ENCODE data around the gene HOXD12.

Gene HOXD12

DNA sequence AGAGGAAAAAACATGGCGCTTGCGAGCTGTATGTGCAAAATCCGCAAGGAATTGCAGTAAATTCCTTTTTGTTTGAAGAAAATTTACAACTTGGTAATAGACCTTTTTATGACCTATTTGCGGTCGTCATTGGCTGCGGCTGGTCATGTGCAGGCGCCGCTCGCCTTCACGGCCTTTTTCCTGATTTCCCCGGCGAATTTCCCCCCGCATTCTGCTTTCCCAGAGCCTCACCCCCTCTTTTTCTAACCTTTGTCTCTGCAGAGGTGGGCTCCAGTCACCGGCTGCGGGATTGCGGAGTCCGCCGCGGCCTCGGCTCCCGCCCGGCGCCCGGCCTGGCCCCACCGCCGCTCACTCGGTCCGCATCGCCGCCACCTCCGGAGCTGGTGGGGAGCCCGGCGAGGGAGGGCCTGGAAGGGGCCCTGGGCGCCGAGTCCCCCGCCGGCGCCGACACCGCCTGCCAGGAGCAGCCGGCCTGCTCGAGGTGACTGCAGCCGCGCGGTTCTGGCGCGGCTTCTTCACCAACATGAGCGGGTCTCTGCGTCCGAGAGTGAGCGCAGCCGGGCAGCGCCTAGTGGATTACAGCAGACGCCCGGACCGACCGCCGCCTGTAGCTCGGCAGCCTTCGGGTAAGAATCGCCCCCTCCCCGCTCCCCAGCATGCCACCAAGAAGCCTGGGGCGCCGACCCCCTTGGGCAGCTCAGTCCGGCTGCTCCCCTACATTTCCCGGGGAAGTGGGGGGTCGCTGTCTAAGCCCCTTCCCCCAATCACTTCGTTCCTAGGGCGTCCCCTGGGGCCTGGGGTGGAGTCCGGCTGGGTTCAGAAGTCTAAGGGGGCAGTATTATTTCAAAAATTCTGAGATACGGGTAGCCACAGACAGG is 37.0 kb downstream of the HOXD12 start:
- intact Hi-C loops (cut with DNase I), result loop anchor here (5.0 kb wide), 1 partner anchor 421 kb away; no protein-coding TSS in a partner anchor
- DNase-seq, result peak in 1 of 42 donors; percentile 19

- intact Hi-C loops (cut with DNase I), result loop anchor here (5.0 kb wide), 1 partner anchor 420 kb away; no protein-coding TSS in a partner anchor
- DNase-seq, result no peak
These were observed 37.6 kb downstream of the HOXD12 start for GRCh38 chr2:176137252-176137580.

- intact Hi-C loops (cut with DNase I), result loop anchor here (5.0 kb wide), 1 partner anchor 419 kb away; no protein-coding TSS in a partner anchor
- no peak for DNase-seq
These were observed 38.3 kb downstream of the HOXD12 start for GRCh38 chr2:176137906-176138305.

DNA sequence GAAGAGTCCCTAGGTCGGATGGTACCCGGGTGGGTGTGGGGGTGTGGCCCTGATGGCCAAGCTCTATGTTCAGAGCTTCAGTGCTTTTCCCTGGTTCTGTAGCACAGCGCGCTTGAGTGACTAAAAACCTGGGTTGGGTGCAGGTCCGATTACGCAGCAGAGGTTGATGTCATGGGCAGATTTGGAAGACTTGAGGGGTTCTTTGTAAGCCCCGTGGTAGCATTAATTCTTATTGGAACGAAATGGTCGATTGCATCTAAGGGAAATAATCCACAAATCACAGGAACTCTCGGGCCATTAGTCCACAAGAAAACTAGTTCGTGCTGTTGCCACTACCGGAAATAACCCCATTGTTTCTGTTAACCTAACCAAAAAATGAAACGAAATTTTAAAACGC is 38.9 kb downstream of the HOXD12 start:
- DNase-seq, result no peak
- intact Hi-C loops (cut with DNase I), result loop anchor here (5.0 kb wide), 1 partner anchor 419 kb away; no protein-coding TSS in a partner anchor

DNA sequence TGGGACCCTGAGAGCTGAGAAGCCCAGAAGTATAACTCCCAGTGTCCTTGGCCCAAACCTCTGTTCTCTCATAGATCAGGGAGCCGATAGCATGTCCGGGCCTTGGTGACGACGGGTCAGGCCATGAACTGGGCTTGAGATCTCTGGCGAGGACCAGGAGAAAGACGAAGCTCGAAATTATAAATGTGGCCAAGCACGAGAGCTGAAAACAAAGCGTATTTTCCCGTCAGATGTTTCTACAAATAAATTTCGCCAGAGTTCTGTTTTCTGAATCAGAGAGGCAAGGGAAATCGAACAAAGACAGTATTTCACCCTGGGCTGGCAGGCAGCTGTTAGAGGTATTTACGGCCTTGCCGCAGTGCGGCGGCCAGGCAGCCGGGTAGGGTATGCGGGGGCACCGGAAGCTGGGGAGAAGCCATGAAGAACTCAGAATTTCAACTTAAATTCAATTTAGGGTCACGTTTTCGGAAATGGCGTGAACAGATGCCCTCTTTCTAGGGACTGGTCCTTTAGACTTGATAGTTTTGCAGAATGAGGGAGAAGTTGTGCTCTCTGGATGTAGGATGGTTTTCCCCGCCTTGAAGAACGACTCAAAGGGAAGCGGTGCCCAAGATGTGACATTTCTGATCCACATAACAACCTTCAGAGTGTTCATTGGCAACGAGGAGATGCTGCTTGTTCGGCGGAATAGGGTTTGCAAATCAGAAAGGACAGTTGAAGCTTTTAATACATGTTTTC is 39.5 kb downstream of the HOXD12 start:
- intact Hi-C loops (cut with DNase I), result loop anchor here (5.0 kb wide), 1 partner anchor 418 kb away; no protein-coding TSS in a partner anchor
- peak in 1 of 42 donors; percentile 12 for DNase-seq

- intact Hi-C loops (cut with DNase I), result loop anchor here (5.0 to 10.0 kb wide), 4 partner anchors 317 to 1005 kb away; no protein-coding TSS in a partner anchor
- peak in 1 of 42 donors; percentile 32 for DNase-seq
These were observed 40.3 kb downstream of the HOXD12 start for GRCh38 chr2:176139661-176140512.

- intact Hi-C loops (cut with DNase I), result loop anchor here (5.0 to 10.0 kb wide), 3 partner anchors 317 to 1004 kb away; no protein-coding TSS in a partner anchor
These were observed 41.1 kb downstream of the HOXD12 start for GRCh38 chr2:176140513-176141317.

DNA sequence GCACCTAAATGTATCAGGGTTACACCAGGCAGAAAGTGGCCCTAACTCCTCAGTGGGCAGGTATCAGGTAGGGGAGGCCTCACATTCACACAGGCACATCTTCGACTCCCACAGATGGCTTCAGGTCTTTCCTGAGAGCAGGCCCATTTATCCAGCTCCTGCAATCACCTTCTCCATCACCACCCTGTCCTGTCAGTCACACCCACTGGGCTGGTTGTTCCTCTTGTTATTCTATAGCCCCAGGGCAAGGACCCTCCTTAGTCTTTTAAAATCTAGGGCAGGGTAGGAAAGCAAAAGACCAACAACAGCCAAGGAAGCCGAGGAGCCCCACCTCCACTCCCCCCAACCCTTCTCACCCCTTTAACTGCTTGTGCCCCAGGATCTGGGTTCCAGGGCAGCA is 42.7 kb downstream of the HOXD12 start:
- DNase-seq, result no peak
- intact Hi-C loops (cut with DNase I), result loop anchor here (5.0 to 10.0 kb wide), 3 partner anchors 315 to 1003 kb away; no protein-coding TSS in a partner anchor

More at GRCh38 chr2:176140513-176141317, 41.1 kb downstream of the HOXD12 start:
- DNase-seq, result peak; percentile 22 to 85 (median 68)

- no peak for DNase-seq
- intact Hi-C loops (cut with DNase I), result loop anchor here (10.0 kb wide), 1 partner anchor 999 kb away; no protein-coding TSS in a partner anchor
These were observed 45.7 kb downstream of the HOXD12 start for GRCh38 chr2:176145085-176145969.

DNA sequence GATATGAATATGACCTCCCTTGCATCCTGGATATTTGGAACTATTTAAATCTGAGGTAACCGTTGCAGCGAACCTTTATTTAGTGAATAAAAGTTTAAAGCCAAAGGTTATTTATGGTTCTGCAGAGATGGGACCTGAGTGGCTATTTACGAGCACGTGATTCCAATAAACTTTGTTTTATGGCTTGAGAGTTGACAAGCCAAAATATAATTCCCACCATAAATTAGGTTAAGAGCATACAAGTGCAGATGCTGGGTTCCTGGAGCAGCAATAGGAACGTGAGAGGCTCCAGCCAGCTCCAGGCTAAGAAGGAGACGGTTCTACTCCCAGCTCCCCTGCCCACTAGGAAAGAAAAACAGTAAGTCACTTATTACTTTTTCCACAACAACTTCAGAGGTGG is 46.5 kb downstream of the HOXD12 start:
- intact Hi-C loops (cut with DNase I), result loop anchor here (10.0 kb wide), 1 partner anchor 999 kb away; no protein-coding TSS in a partner anchor
- DNase-seq, result no peak

DNA sequence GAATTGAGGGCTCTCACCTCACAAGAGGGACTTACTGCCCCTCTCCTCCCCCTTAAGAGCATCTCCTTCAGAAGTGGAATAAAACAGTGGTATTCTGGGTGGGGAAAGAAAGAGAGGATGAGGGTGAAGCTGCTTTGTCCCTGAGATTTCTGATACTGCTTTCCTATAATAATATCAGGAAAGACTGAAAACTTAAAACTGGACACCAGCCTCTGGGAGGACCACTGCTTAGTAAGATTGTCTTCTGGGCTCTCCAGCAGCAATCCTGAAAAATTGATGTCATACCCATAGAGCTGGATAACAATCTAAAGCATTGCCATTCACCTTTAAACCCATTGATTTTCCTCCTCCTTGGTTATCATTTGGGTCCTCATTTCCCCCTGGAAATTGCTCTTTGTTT is 47.0 kb downstream of the HOXD12 start:
- DNase-seq, result no peak
- intact Hi-C loops (cut with DNase I), result loop anchor here (10.0 kb wide), 1 partner anchor 998 kb away; no protein-coding TSS in a partner anchor

DNA sequence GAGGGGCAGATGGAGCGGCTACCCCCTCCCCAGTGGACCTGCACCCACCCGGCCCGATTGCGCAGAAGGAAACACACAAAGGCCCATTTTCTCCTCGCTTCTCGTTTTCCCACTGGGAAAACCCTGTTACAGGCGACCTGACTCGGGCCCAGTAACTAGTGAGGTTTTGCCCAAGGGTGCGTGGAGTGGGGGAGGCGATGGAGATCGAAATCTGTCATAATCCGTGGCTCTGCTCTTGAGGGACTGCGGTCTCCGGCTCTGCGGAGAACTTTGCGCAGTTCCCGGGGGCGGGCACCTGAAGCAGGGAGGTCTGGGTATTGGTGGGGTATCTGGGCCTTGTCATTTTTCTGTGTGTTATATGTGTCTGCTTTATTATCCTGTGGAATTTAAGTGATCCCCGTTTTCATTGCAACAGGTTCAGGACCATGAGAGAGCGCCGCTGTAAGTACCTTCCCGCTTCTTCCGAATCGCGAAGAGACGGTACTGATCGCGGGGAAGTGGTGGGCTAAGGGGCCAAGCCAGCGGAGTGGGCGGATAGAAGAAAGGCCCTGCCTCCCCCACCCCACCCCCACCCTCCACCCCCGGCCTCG is 47.7 kb downstream of the HOXD12 start:
- intact Hi-C loops (cut with DNase I), result loop anchor here (10.0 kb wide), 1 partner anchor 997 kb away; no protein-coding TSS in a partner anchor
- DNase-seq, result no peak

GRCh38 chr2:176147800-176148496 is 48.4 kb downstream of the HOXD12 start:
- intact Hi-C loops (cut with DNase I), result loop anchor here (10.0 kb wide), 1 partner anchor 997 kb away; no protein-coding TSS in a partner anchor
- DNase-seq, result no peak

- intact Hi-C loops (cut with DNase I), result loop anchor here (10.0 kb wide), 1 partner anchor 996 kb away; no protein-coding TSS in a partner anchor
These were observed 49.3 kb downstream of the HOXD12 start for GRCh38 chr2:176148751-176149421.

DNA sequence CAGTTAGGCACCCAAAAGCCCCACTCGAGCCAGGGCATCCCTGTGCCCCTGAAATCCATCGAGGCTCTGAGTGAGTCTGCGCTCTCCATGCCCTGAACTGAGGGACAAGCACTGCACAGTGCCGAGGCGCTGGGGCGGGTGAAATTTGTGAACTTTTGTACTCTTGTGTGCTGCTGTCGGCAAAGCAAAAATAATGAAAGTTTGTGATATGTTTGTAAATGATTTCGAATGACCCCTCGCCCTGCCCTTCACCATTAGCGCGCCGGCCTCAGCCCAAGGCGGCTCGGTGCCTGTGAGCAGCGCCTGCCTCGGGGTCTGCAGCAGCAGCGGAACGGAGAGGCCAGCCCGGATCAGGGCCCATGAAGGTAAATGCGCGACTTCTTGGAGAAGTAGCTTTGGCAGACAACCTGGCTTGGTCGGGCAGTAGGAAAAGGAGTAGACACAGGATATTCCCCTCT is 49.9 kb downstream of the HOXD12 start:
- intact Hi-C loops (cut with DNase I), result loop anchor here (10.0 kb wide), 1 partner anchor 995 kb away; no protein-coding TSS in a partner anchor
- no peak for DNase-seq

More at GRCh38 chr2:176148751-176149421, 49.3 kb downstream of the HOXD12 start:
- DNase-seq, result no peak

Measured in head of caudate nucleus (tissue), 42 donors.